ENCODE results near the gene GBE1.

Gene GBE1

DNA sequence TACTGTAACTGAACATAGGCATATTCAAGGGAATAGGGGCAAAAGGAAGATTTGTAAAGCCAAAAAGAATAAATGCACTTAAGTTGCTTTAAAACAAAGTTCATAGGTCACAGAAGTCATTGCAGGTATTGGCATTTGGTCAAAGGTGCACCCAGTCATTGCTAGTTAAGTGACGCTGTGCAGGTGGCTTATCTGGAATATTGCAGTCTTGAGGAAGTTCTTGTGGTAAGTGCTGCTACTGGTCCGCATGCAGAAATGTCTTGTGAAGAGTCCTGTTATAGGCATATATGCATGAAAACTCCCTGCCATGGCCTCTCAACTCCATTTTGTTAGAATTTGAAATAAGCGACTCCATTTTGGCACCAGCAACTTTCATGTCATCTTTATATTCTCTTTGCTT lies 293.1 kb downstream of the GBE1 start:
- DNase-seq (ENCODE audit: low read depth in 3 of 3): no peak

DNA sequence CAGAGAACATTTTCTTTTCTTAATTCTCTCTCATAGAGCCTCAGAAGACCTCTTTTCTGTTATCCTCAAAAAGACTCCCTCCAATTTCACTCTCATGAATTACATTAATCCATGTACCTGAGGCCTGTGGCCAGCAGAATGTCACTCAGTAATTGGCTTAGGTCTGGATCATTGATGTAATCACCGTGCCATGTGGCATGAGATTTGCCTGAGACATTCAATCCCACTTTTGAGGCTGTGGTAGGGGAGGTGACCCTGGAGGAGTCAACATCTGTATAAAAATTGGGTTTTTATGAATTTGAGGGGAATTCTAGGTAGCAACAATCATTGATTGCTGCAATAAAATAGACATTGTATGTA lies 295.3 kb downstream of the GBE1 start:
- no peak for DNase-seq (ENCODE audit: low read depth in 3 of 3)

DNA sequence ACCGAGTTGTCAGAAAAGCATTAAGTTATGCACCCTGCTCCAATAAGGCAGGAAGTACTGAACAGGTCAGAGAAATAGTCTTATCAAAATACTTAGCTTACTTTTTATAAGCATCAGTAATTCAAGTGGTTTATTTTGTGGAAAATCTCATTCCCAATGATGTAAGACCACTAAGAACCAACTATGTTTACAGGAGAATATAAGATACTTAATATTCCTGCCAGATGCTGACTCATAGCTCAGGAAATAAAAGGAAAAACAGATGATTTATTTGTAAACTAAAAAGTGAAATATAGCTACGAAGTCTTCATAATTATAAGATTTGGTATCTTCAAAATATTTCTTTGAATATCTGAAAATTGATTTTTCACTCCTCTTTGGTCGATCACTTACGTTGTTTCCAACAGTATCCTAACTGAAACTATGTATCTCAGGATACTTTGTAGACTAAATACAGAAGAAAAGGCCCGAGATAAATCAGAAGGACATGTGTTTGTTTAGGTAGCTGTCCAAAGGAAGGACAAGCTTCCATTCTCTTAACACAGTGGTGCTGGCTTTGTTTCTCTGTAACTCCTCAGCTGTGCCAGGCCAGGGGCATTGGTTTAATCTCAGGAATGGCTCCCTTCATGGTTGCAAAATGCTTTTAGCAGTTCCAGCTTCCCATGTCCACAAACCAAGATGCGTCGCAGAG lies 295.8 kb downstream of the GBE1 start:
- no peak for DNase-seq (ENCODE audit: low read depth in 3 of 3)

DNA sequence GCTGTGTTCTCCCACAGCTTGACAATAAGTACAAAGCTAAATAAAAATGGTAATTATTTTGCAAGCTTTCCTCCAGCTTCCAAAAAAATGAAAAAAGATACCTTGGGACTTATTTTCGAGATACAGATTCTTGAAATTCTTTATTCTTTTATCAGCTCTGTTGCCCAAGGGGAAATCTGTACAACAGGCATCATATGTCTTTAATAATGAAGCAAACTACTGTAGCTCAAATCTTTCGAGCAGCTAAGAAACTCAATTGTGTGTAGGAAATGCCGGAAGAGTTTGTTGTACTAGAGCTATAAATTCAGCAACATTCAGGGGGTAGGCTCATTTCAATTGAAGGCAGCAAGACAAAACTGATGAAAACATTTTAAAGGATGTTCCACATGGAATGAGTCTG lies 297.7 kb downstream of the GBE1 start:
- no peak for DNase-seq (ENCODE audit: low read depth in 3 of 3)

DNA sequence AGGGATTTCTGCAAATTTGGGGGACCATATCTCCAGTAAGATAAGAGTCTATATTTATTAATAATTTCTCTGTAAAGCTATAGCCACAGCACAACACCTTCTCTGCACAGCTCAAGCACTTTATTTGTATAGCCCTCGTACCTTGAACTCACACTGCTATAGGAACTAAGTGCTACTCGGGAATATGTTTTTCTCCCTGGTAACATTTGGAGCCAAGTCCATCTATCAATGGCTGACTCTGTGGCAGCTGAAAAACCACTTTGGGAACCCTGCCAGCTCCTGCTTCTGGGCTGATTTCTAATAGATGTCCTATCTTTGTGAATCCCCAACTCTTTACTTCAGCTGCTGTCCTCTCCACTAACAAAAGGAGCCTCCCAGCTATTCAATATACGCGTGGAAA lies 298.5 kb downstream of the GBE1 start:
- no peak for DNase-seq (ENCODE audit: low read depth in 3 of 3)

DNA sequence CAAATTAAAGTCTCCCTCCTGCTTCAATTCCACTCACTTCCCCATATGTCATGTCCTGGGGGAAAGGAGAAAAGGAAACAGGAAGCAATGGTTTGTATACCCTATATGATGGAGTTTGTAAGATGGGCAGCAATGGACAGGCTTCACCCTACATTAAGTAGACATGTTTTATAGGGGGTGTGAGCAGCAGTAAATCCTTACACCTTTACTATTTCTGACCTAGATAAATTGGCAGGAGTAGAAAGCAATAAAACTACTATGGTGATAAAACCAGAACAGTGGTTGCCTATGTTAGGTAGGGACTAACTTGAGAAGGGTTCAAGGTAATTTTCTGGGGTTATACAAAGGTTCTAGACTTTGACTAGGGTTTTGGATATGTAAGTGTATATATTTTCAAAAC lies 301.7 kb downstream of the GBE1 start:
- DNase-seq (ENCODE audit: low read depth in 3 of 3): no peak

DNA sequence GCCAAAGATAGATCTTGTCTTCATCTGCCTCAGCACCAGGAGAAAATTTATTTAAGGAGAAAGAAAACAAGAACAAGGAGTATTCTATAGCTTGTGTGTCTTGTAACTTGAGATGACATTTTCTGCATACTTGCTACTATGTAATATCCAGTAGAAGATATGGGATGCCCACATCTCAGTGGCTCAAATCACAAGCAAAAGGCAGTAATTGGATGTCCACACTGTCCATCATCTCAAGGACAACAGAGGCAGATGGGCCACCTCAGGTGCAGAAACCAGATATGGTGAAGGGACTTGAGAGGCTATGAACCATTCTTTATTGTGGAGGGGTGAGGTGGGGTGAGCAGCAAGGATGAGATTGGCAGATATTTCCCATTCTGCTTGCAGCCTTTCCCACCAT lies 309.0 kb downstream of the GBE1 start:
- no peak for DNase-seq (ENCODE audit: low read depth in 3 of 3)

DNA sequence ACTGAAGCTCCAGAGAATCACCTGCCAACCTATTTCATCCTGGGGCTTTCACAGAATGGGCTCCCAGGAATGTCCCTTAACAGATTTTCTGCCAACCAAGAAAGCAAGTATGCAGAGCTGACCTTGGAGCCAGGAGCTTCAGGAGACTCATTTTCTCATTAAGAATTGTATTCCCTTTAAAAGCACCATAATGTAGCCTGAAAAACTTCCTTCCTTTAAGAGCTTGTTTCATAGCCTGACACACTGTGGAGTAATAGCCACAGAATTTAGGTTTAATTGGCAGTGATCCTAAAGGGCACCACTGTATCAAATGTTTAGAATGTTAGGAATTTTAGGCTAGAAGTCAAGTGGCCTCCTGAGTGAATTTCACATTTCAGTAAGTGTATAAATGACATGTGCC lies 309.8 kb downstream of the GBE1 start:
- DNase-seq (ENCODE audit: low read depth in 3 of 3): no peak

DNA sequence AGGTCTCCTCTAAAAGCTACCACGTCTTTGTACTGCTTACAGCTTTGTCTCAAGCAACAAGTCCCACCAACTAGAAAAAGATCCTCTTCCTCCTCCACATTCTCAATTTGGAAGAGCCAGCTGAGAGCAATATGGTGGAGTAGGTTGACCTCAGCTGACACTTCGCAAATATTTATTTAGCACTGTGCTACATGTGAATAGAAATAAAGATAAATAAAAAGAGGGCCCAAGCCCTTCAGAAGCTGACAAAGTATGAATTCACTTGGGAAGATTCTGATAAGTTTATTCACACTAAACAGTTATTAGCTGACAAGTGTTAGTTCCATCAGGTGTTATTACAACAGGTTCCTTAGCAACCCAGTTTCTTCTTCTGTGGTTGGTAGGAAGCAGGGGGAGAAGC lies 310.3 kb downstream of the GBE1 start:
- no peak for DNase-seq (ENCODE audit: low read depth in 3 of 3)

DNA sequence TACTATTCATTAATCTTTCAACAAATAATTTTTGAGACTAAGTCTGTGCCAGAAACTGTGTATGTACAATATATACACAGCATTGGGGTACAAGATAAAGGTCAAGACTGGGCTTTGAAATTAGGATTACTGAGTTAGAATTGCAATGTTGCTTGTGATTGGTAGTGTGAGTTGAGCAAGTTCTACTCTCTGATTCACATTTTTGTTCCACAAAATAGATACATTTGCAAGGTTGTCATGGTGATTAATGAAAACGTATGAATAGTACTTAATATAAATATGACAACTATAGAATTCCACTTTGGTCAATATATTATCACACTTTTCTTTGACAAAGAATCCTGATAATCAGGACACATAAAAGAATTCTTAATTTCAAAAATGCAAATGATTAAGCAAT lies 314.6 kb downstream of the GBE1 start:
- DNase-seq (ENCODE audit: low read depth in 3 of 3): no peak

DNA sequence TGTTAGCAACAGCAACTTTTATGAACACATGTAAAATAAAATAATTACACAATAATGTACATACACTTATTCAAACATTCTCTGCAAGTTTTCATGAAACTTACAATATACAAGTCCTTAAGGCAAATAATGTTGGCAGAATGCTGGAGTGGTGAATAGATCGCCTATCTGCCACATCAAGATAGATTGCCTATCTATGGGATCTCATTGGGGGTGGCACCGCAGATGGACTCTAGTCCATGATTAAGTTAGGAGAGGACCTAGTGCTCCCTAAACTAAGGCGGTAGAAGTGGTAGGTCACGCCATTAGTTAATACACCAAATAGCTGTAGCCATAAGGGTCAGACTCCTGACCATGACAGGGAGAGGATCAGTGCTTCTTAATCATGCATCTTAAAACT lies 315.7 kb downstream of the GBE1 start:
- no peak for DNase-seq (ENCODE audit: low read depth in 3 of 3)

DNA sequence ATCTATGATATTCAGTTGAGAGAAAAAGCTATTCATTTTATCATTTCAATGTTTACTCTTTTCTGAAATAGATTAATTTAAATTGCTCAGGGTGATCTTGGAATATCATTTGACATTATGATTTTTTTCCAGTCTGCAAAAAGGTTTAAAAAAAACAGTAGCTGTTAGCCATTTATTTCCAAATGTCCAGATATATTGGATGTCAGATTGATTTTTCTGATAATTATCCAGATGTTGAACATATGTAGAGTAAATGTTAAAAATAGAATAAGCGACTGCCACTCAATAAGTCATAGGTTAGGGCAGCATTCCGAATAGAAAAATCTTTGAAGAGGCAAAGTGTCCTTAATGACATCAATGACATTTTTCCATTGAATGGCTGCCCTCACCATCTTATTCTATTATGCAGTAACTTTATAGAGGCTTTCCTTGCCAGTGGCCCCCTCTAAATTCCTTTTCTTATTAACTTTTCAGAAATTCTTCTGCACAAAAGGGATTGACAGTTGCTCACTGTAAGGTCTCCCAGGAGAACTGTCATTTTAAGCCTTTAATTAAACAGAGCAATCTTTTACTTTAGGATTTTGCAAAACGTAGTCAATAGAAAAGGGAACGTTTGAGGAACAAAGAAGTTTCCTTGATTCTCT lies 316.5 kb downstream of the GBE1 start:
- no peak for DNase-seq (ENCODE audit: low read depth in 3 of 3)

DNA sequence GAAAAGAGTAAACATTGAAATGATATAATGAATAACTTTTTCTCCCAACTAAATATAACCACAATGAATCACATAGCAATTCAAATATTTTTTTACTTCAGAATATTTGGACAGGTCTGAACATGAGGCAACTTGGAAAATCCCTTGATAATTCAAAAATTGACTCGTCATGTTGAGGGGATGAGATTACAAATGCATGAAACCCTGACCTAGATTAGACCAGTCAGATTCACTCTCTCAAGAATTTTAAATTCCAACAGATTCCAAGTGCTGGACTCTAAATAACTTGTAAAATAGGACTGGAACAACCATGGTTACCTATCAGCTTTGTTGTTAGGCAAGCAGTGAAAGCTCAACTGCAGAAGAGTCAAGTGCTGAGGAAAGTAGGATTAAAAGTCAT lies 317.5 kb downstream of the GBE1 start:
- DNase-seq (ENCODE audit: low read depth in 3 of 3): no peak

DNA sequence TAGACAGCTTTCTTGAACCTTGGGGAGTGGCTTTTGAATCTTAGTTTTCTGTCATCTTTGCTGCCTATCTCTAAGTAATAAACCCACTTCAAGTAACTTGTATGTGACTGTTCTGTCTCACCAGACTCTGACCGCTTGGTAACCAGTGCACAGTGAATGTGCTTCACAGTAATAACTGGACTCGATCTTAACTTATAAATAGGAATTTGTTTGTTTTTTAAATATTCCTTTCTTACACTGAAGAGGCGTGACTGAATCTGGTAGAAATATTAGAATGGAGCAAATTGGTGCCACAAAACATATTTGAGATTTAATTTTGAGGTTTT lies 318.0 kb downstream of the GBE1 start:
- no peak for DNase-seq (ENCODE audit: low read depth in 3 of 3)

DNA sequence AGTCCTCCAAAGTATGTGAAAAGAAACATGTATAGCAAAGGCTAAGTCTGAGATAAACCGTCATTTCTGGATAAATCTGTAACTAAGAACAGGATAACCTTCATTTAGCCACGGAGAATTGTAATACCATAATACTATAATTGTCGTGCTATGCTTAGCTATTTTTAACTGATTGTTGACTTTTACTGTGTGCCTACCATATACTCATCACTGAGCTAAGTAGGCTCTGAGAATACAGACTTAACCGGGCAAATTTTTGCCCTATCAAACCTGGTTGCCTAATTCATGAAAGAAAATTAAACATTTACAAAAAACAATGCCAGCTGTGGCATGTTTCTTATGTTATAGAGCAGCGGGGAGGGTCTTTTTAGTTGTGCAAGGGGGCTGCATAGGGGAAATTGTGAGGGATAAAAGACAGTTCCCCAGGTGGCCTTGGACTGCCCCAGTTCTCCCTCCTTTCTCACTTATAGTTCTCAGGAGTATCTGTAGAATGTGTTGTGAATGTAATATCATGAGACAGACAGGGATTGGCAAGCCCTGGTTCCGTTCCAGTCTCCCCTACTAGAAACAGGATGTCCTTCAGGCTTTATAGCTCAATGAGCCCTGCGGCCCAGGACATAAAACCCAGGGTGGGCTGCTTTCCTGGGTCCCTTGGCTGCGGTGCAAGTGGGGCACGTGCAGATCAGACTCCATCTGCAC lies 318.5 kb downstream of the GBE1 start:
- DNase-seq (ENCODE audit: low read depth in 3 of 3): no peak

DNA sequence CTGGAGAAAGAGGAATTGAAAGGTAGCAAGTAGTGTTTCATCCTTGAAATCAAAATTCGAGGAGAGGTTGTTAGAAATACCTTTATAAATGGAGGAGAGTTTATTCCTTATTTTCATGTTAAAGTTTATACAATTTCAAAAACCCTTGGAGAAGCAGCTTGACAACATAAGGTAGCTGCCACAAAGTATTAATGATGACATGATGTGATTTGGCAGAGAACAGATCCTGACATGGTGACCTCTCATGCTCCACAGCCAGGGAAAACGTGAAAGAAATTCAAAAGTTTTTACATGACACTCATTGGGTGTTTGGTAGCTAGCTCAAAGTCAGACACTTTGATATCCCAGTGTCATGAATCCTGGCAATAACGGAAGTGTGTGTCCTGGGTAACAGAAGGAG lies 320.8 kb downstream of the GBE1 start:
- no peak for DNase-seq (ENCODE audit: low read depth in 3 of 3)

Measured in stimulated activated CD4-positive, alpha-beta T cell treated with anti-CD3 and anti-CD28 coated beads, TNF-alpha, amount 100 ng/mL, for 4 hours (primary cell).